ENCODE data around the gene TMEM59L.

- TF ChIP-seq, protein P1, sequence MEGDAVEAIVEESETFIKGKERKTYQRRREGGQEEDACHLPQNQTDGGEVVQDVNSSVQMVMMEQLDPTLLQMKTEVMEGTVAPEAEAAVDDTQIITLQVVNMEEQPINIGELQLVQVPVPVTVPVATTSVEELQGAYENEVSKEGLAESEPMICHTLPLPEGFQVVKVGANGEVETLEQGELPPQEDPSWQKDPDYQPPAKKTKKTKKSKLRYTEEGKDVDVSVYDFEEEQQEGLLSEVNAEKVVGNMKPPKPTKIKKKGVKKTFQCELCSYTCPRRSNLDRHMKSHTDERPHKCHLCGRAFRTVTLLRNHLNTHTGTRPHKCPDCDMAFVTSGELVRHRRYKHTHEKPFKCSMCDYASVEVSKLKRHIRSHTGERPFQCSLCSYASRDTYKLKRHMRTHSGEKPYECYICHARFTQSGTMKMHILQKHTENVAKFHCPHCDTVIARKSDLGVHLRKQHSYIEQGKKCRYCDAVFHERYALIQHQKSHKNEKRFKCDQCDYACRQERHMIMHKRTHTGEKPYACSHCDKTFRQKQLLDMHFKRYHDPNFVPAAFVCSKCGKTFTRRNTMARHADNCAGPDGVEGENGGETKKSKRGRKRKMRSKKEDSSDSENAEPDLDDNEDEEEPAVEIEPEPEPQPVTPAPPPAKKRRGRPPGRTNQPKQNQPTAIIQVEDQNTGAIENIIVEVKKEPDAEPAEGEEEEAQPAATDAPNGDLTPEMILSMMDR (IDR thresholded peaks at IDR 0.05), result no peak
- TF ChIP-seq MAX (IDR thresholded peaks at IDR 0.05; ENCODE audit: low read depth), result no peak
- no peak for TF ChIP-seq TAF1 (IDR thresholded peaks at IDR 0.05; ENCODE audit: borderline replicate concordance, low read depth, low read length)
These were observed 22.1 kb downstream of the TMEM59L start for GRCh38 chr19:18634612-18635297.

Data from SK-N-SH (cell line).